GM12865 (cell line): ENCODE data around the gene DIDO1.
"Not testable (repeated sequence)": the region's sequence is repeated elsewhere in the genome, so short reads cannot be mapped to it uniquely, and the experiment has no call there.

Experiments
- DNase-seq: peaks from one replicate; pipeline ENCODE4 v3.0.0; 2010; ENCODE audit warnings: low read depth
- H3K4me3 ChIP-seq: 2 replicates; pipeline ENCODE4 v1.5.1; 2011; ENCODE audit warnings: mild to moderate bottlenecking, low read depth, low read length, control low read depth
- TF ChIP-seq, protein P1 (sequence below): IDR thresholded peaks from 2 replicates; pipeline ENCODE4 v1.5.1; 2011; ENCODE audit warnings: low read length, control low read depth, low read depth, inconsistent platforms; ENCODE audit not compliant: insufficient read depth; ENCODE audit errors: missing control alignments

The DIDO1 gene

DNA sequence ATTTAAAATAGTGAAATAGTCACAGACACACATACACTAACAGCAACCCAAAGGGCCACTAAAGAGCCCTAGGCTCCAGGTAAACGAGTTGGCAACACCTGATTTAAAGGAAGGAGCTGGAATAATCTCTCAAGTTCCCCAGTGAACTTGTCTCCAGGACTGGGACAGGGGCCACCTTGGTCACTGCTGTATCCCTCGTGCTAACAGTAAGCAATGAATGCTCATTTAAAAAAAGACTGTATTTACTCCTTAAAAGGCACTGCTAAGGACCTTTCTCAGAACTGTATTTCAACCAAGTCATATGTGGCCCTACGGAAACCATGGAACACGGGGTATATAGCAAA is 1.3 kb downstream of the DIDO1 start:
- TF ChIP-seq, protein P1, sequence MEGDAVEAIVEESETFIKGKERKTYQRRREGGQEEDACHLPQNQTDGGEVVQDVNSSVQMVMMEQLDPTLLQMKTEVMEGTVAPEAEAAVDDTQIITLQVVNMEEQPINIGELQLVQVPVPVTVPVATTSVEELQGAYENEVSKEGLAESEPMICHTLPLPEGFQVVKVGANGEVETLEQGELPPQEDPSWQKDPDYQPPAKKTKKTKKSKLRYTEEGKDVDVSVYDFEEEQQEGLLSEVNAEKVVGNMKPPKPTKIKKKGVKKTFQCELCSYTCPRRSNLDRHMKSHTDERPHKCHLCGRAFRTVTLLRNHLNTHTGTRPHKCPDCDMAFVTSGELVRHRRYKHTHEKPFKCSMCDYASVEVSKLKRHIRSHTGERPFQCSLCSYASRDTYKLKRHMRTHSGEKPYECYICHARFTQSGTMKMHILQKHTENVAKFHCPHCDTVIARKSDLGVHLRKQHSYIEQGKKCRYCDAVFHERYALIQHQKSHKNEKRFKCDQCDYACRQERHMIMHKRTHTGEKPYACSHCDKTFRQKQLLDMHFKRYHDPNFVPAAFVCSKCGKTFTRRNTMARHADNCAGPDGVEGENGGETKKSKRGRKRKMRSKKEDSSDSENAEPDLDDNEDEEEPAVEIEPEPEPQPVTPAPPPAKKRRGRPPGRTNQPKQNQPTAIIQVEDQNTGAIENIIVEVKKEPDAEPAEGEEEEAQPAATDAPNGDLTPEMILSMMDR, result no peak
- DNase-seq, result no peak
- peak overlapping the region; percentile 90 for H3K4me3 ChIP-seq

DNA sequence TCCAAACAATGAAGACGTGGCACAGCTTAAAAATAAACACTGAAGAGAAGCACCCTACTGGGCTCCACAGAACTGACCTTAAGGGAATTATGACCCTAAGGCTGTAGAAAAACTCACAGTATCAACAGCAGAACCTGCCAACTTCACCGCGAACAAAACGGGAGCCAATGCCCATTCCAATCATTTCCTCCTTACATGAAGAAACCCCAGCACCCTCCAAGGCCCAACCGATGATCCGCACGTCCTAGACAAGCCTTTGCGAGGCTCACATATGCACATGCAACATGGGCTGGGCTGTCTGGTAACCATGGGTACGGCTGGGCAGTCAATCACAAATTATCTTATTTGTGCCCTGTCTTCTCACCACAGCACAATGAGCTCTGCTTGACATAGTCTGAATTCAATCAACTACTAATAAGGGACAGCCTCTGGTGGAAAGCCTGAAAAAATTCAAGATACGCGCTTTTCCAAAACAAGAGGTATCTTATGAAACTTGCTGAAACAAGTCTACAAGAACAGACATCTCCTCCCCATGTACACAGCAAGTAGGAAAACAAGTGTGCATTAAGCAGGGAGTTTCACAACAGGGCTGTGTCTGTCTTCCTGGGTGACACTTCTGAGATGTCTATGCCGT is 1.7 kb downstream of the DIDO1 start:
- peak overlapping the region; percentile 90 for H3K4me3 ChIP-seq
- TF ChIP-seq, protein P1, result no peak
- peak; percentile 45 for DNase-seq

DNA sequence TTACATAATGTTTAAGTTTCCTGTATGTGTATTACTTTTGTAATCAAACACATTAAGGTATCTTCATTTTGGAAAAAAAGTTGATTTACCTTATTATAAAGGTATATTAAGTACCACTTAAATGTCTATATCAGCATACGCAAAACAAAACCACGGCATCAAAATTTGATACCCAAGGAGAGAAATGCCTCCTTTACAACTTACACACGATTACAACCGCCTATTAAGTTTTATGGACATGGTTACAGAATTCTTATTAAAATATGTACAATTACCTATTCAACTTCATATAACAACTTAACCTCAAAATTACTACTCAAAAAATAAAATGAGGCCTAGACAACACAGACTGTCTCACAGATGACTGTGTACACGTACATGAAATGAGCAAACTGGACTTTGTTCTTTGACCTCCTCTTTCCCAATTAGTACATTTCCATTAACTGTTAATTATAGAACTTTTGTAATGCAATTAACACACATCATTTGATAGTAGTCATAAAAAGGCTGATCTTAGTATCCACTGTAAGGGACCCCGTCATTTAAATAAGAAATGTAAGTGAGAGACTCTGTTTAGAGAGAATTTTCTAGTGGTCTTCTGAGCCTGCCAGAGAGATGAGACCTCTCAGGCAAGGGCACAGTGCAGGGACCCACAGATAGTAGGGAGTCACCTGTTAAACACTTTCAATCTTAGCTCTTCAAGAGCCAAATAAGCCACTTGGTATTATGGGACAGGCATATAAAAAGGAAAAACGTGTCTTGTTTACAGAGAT is 2.5 kb downstream of the DIDO1 start:
- TF ChIP-seq, protein P1, result no peak

DNA sequence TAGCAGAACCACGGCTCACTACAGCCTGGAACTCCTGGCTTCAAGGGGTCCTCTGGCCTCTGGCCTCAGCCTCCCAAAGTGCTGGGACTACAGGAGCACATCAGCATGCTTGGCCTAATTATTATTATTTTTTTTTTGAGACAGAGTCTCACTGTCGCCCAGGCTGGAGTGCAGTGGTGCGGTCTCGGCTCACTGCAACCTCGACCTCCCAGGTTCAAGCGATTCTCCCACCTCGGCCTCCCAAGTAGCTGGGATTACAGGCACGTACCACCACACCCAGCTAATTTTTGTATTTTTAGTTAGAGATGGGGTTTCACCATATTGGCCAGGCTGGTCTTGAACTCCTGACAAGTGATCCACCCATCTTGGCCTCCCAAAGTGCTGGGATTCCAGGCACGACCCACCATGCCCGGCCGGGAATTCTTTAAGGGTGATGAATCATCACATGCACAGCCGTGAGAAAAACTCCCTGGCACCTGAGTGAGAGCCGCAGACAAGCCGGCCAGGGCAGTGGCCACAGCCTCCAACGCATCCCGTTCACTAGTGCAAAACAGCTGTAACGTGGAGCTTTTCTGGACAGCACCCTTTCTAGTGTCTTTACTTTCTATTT is 3.1 kb downstream of the DIDO1 start:
- not testable (repeated sequence) for DNase-seq, H3K4me3 ChIP-seq

More for the DNA sequence above, 2.5 kb downstream of the DIDO1 start:
- DNase-seq, result no peak
- H3K4me3 ChIP-seq, result peak overlapping the region; percentile 90

DNA sequence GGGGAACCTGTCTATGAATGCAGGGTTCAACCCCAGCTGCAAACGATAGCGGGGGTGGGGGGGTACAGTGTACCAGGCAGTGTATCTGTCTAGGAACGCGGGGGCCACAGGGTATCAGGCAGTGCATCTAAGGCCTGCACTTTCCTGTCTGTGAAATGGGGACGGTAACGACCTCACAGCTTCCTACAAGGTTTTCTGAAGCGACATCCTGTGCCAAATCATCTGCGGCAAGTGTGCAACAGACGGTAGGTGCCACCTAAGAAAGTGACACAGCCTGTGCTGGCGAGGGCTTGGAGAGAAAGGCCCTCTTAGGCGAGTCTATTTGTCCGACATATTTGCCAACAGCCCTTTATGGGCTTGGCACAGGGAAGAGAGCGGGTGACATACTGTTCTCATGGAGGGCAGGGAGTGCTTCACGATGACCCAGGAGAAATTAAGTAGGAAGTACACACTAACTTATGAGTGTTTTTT is 3.8 kb downstream of the DIDO1 start:
- DNase-seq, result peak; percentile 64
- H3K4me3 ChIP-seq, result peak overlapping the region; percentile 8
- TF ChIP-seq, protein P1, result no peak

DNA sequence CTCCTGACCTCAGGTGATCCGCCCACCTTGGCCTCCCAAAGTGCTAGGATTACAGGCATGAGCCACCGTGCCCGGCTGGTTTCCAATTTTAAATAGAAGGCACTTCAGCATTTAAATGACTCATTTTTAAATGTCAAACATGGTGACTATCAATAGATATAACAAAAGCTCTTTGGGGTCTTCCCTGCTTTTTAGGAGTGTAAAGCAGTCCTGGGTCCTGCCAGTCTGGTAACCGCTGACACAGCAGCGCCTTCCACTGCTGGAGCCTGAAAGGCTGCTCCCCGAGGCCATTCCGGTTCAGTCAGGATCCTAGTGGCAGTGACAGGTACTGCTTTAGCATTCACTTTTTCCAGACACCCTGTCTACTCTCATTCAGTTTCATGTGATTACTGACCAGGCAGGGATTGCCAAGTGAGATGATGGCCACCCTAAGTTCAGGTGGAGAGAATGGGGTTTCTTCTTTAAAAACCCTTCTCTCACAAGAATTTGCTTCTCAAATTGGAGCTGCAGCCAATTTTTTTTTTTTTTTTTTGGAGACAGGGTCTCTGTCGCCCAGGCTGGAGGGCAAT is 5.1 kb downstream of the DIDO1 start:
- peak; percentile 64 for DNase-seq
- TF ChIP-seq, protein P1, result peak; percentile 56
- no peak overlapping the region for H3K4me3 ChIP-seq

DNA sequence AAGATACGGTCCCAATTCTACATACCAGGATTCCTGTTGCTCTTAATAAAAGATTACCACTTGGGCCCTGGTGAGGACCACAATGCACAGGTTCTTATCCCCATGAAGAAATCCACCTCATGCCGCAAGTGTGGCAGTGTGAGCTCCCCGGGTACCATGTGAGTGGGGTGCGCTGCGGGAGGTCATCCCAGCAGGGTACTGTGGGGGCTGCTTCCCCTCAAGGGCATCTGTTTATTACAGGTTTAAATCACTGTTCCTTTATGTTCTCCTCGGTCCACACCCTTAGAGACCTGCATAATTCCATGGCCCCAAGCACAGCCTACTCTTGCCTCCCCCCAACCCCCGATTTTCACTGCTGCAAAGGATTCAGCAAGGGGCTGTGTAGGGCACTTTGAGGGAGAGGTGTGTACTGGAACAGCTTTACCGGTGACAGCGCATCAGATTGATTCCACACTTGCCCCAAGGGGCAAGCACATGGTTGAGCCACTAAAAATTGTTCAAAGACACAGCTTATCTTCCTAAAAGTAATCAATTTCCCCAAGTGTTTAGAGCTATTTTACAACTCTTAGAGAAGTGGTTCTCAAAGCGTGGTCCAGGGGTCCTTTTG is 6.2 kb downstream of the DIDO1 start:
- DNase-seq, result no peak
- no peak overlapping the region for H3K4me3 ChIP-seq
- TF ChIP-seq, protein P1, result no peak
